Measurements from ENCODE around the gene PAM. TPM values are rescaled to one million over a fixed set of nuclear protein-coding genes. Genes with fewer than 3 reads are reported as not detected.

Gene PAM
- total and polyA plus RNA-seq, 2 of the 13 experiments (the other 11 are each of a cell fraction or from before 2014, with no cell fraction given), result 20.2 to 79.1 TPM

DNA sequence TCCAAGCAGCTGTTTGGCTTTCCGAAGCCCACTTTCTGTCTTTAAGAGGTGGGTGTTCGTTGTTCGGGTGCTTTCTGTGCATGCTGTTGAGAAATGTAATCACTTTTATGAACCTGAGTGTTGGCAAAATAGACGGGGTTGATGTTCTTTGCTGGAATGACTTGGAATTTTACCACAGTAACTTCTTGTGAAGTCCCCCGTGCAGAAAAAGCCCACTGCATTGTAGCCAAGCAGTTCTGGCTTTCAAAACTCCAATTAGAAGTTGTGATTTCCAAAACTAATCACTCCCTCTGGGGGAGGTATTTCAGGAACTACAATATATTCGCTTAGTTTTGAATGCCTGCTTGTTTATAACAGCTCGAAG is 111.1 kb downstream of the PAM start (continued):
- TF ChIP-seq, protein P1, sequence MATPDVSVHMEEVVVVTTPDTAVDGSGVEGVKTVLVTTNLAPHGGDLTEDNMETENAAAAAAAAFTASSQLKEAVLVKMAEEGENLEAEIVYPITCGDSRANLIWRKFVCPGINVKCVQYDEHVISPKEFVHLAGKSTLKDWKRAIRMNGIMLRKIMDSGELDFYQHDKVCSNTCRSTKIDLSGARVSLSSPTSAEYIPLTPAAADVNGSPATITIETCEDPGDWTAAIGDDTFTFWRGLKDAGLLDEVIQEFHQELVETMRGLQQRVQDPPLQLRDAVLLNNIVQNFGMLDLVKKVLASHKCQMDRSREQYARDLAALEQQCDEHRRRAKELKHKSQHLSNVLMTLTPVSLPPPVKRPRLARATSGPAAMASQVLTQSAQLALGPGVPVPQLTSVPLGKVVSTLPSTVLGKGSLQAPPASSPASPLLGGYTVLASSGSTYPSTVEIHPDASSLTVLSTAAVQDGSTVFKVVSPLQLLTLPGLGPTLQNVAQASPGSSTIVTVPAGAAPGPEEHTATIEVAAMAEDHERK (CRISPR knock-in tag; IDR thresholded peaks at IDR 0.05; ENCODE audit: low read depth), result no peak

DNA sequence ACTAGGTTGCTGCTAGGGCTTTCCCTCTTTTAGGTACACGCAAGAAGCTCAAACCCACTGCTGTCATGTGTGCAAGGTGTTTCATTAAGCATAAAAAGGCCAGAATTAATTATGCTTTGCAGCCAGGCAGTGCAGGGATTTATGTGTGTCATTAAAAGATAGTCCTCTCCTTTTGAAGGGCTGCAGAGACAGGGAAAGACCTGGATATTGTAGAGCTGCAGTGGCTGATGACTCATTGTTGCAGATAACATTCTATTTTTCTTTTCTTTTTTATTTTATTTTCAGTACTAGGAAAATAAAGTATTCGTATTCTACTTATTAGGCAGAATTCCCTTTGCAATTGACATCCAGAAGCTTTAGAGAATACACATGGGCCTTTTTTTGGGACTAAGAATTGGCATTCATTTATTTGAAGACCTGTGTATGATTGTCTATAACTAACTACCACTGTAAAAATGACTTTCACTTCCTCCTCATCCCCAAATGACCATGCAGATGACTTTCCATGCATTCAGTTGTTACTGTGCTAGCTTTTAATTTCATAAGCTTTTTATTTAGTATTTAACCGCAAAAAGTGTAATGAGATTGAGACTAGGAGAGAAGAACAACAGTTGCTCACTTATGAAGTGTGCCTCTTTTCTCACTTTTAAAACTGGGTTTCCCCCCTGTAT is 113.0 kb downstream of the PAM start:
- intact Hi-C loops (cut with micrococcal nuclease; ENCODE audit: unreplicated experiment), result no loop called here

More for the DNA sequence above, 113.0 kb downstream of the PAM start:
- Histone ChIP-seq H3K9ac (ENCODE audit: insufficient read depth, low read depth, low read length) (no peak overlapping the region), H3K4me3 (replicated peaks in 1 of 3; ENCODE audit: insufficient read depth in 1 of 3, low read depth in 2 of 3, low read length in 3 of 3) (no peak overlapping the region), H3K4me1 (ENCODE audit: insufficient read depth, low read length) (peaks cover 7% of the 10 kb centered on the region), H3K4me2 (ENCODE audit: low read depth, low read length) (no peak overlapping the region), H3K9me3 (ENCODE audit: low read length) (no peaks in the 10 kb centered on the region), H2AFZ (ENCODE audit: low read length) (no peak overlapping the region), H4K20me1 (ENCODE audit: insufficient read depth, low read length) (no peaks in the 10 kb centered on the region), H3K79me2 (ENCODE audit: insufficient read depth, low read length) (no peaks in the 10 kb centered on the region), H3K27ac (ENCODE audit: extremely low read length, insufficient read depth, low read length) (no peak overlapping the region), H3K27me3 (ENCODE audit: control insufficient read depth in 1 of 2, insufficient read depth in 2 of 2, low read length in 2 of 2) (no peaks in the 10 kb centered on the region), H3K36me3 (replicated peaks in 1 of 2; ENCODE audit: control insufficient read depth in 1 of 2, insufficient read depth in 2 of 2, low read length in 2 of 2) (no peaks in the 10 kb centered on the region)
- CTCF ChIA-PET (ENCODE audit: low intra/inter-chr PET ratio, low total read pairs), result no interaction called here
- in situ Hi-C loops (cut with HindIII; ENCODE audit: extremely low pct_ligation_motif_present, low pct_unique_long_range_greater_than_20kb), result no loop called here
- BruUV-seq (replicated peaks), result no TSS peak
- 97% methylated on average over 3 of the region's 3 CpGs for WGBS (ENCODE audit: low lambda C conversion rate)
- no peak for ATAC-seq
- no peak for FAIRE-seq
- TF ChIP-seq NCOA5 (CRISPR knock-in tag; IDR thresholded peaks at IDR 0.05) (no peak), TOPORS (CRISPR knock-in tag; IDR thresholded peaks at IDR 0.05) (no peak), LCORL (IDR thresholded peaks at IDR 0.05) (no peak), LCORL (CRISPR knock-in tag; IDR thresholded peaks at IDR 0.05) (no peak), PRMT3 (CRISPR knock-in tag; IDR thresholded peaks at IDR 0.05; ENCODE audit: borderline replicate concordance, low read depth) (no peak), TFAP4 (IDR thresholded peaks at IDR 0.05; ENCODE audit: borderline replicate concordance, low read depth) (no peak), ZNF263 (CRISPR knock-in tag; IDR thresholded peaks at IDR 0.05) (no peak), ZNF3 (CRISPR knock-in tag; IDR thresholded peaks at IDR 0.05) (no peak), ZNF691 (CRISPR knock-in tag; IDR thresholded peaks at IDR 0.05; ENCODE audit: borderline replicate concordance, low read depth) (no peak), SIN3A (IDR thresholded peaks at IDR 0.05; ENCODE audit: borderline replicate concordance, low read depth, low read length) (no peak), ZNF564 (CRISPR knock-in tag; IDR thresholded peaks at IDR 0.05) (no peak), ZNF580 (CRISPR knock-in tag; IDR thresholded peaks at IDR 0.05; ENCODE audit: borderline replicate concordance, low read depth) (no peak), ASH2L (IDR thresholded peaks at IDR 0.05; ENCODE audit: insufficient read length, low read depth, low read length) (no peak), PHB2 (IDR thresholded peaks at IDR 0.05; ENCODE audit: partially characterized antibody) (no peak)
- DNase-seq (ENCODE audit: low spot score), result no peak
- POLR2A ChIA-PET, result no interaction called here
